Measurements from ENCODE around the gene CACNG7. TPM values are rescaled to one million over a fixed set of nuclear protein-coding genes. Genes with fewer than 3 reads are reported as not detected.
"Not testable (repeated sequence)": the region's sequence is repeated elsewhere in the genome, so short reads cannot be mapped to it uniquely, and the experiment has no call there.

CACNG7 gene
- total and polyA plus RNA-seq, 2 donors: 0.05 TPM; not detected in 1

DNA sequence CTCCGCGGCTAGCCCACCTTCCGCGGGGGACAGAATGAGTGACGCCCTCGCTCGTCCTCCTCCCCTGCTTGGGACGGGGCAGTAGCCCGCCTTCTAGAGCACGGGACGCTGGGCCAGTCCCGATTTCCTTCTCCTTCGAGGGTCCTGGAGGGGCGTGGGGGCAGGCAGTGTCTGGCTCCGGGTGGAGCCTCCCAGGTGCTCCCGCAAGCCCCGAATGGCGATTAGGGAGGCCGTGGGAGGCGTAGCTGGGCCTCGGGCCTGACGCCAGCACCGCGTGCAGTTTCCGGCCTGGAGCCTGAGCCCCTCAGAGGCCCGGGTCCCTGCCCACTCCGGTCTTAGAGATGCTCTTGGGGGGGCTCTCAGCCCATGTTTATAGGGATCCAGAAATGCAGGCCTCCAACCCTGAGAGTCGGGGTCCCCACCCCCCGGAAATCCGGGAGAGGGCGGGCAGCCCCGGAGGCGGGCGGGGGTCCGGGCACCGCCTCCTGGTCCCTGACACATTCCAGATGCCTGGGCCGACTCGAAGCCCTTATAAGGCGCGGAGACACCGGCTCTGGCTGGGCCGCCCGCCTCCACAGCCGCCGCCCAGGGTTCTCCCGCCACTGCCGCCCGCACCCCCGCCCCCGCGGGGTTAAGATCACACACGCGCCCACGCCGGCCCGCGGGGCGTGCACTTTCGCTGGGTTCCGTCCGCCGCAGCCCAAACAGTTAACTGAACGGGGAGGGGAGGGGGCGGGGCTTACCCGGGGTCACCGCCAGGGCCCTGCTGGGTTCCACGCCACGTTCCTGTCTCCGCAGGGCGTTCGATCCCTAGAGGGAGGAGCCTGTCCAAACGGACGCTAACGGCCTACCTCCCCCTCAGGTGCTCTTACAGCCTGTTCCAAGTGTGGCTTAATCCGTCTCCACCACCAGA lies 39.9 kb upstream of the CACNG7 start:
- WGBS: under 1% methylated on average over 75 of the region's 75 CpGs
- peak overlapping the region; percentile 78 to 83 for H3K4me3 ChIP-seq (ENCODE audit: low read length in 2 of 2)
- H3K9me3 ChIP-seq (ENCODE audit: control insufficient read depth in 2 of 2, insufficient read depth in 1 of 2, low read length in 1 of 2): peaks cover 0 to 7% of the 10 kb centered on the region in 2 donors
- peaks cover 15 to 20% of the 10 kb centered on the region in 2 donors for H3K36me3 ChIP-seq (ENCODE audit: control insufficient read depth in 2 of 2, insufficient read depth in 2 of 2, low read length in 1 of 2)
- H3K27ac ChIP-seq (ENCODE audit: low read depth in 1 of 2, low read length in 1 of 2): peak overlapping the region; percentile 83 to 90
- H3K27me3 ChIP-seq (ENCODE audit: control insufficient read depth in 2 of 2, insufficient read depth in 1 of 2, low read length in 1 of 2): peaks cover 0 to 12% of the 10 kb centered on the region in 2 donors
- DNase-seq (ENCODE audit: low read depth in 6 of 9, low spot score in 9 of 9): peak in 3 of 9 donors; percentile 65 to 84 (median 68)
- peaks cover 15 to 65% of the 10 kb centered on the region in 2 donors for H3K4me1 ChIP-seq (ENCODE audit: control insufficient read depth in 2 of 2, insufficient read depth in 2 of 2, low read length in 2 of 2)

DNA sequence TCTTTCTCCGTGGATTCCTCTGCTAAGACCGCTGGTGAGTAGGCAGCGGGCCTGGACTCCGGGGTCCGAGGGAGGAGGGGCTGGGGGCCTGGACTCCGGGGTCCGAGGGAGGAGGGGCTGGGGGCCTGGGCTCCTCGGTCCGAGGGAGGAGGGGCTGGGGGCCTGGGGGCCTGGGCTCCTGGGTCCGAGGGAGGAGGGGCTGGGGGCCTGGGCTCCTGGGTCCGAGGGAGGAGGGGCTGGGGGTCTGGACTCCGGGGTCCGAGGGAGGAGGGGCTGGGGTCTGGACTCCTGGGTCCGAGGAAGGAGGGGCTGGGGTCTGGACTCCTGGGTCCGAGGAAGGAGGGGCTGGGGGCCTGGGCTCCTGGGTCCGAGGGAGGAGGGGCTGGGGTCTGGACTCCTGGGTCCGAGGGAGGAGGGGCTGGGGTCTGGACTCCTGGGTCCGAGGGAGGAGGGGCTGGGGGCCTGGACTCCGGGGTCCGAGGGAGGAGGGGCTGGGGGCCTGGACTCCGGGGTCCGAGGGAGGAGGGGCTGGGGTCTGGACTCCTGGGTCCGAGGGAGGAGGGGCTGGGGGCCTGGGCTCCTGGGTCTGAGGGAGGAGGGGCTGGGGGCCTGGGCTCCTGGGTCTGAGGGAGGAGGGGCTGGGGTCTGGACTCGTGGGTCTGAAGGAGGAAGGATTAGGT lies 39.1 kb upstream of the CACNG7 start:
- Histone ChIP-seq H3K4me1 (ENCODE audit: control insufficient read depth in 2 of 2, insufficient read depth in 2 of 2, low read length in 2 of 2) (peaks cover 17 to 73% of the 10 kb centered on the region in 2 donors), H3K4me3 (ENCODE audit: low read length in 2 of 2) (peak overlapping the region; percentile 78 to 83), H3K36me3 (ENCODE audit: control insufficient read depth in 2 of 2, insufficient read depth in 2 of 2, low read length in 1 of 2) (peaks cover 19 to 23% of the 10 kb centered on the region in 2 donors), H3K27me3 (ENCODE audit: control insufficient read depth in 2 of 2, insufficient read depth in 1 of 2, low read length in 1 of 2) (peaks cover 0 to 12% of the 10 kb centered on the region in 2 donors), H3K27ac (ENCODE audit: low read depth in 1 of 2, low read length in 1 of 2) (peak overlapping the region; percentile 83 to 90)
- DNase-seq (ENCODE audit: low read depth in 6 of 9, low spot score in 9 of 9); H3K9me3 ChIP-seq (ENCODE audit: control insufficient read depth in 2 of 2, insufficient read depth in 1 of 2, low read length in 1 of 2): not testable (repeated sequence)
- 2% methylated on average over 24 of the region's 24 CpGs for WGBS

DNA sequence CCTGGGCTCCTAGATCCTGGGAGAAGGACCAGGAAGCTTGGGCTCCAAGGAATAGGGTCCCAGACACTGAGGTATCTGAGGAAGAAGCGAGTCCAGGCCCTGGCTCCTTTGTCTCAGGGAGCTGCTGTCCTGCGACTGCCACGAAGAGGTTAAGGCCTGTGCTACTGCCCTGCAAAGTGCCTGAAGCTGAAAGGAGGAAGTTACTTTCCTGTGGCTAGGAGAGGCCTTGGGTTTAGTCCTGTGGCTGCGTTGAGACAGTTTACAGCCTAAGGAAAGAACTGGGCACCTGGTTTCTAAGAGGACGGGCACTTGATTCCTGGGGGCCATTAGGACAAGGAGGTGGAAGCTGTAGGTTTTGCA lies 38.6 kb upstream of the CACNG7 start:
- Histone ChIP-seq H3K4me1 (ENCODE audit: control insufficient read depth in 2 of 2, insufficient read depth in 2 of 2, low read length in 2 of 2) (peaks cover 20 to 73% of the 10 kb centered on the region in 2 donors), H3K27ac (ENCODE audit: low read depth in 1 of 2, low read length in 1 of 2) (peak overlapping the region; percentile 70 to 74), H3K9me3 (ENCODE audit: control insufficient read depth in 2 of 2, insufficient read depth in 1 of 2, low read length in 1 of 2) (peaks cover 0 to 7% of the 10 kb centered on the region in 2 donors), H3K4me3 (ENCODE audit: low read length in 2 of 2) (peak overlapping the region; percentile 27 to 39), H3K27me3 (ENCODE audit: control insufficient read depth in 2 of 2, insufficient read depth in 1 of 2, low read length in 1 of 2) (peaks cover 0 to 12% of the 10 kb centered on the region in 2 donors), H3K36me3 (ENCODE audit: control insufficient read depth in 2 of 2, insufficient read depth in 2 of 2, low read length in 1 of 2) (peaks cover 19 to 23% of the 10 kb centered on the region in 2 donors)
- WGBS: 26% methylated on average over 5 of the region's 5 CpGs
- no peak for DNase-seq (ENCODE audit: low read depth in 6 of 9, low spot score in 9 of 9)

DNA sequence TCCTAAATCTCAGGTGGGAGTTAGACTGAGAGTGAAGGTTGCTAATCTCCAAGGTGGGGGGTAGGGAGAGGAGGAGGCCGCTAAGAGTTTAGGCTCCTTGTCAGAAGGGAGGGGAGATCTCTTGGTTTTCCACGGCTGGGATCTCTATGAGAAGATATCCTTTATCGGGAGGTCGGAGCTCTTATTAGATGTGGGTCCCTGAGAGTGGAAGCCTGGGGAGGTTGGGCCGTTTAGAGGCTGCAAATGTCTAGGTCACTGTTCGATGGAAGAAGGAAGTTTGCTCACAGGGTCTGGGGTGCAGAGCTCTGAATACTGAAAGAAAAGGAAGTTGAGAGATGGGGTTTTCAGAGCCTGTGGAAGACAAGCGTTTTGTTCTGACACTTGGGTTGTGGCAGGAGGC lies 37.6 kb upstream of the CACNG7 start:
- Histone ChIP-seq H3K36me3 (ENCODE audit: control insufficient read depth in 2 of 2, insufficient read depth in 2 of 2, low read length in 1 of 2) (peaks cover 23 to 27% of the 10 kb centered on the region in 2 donors), H3K27ac (ENCODE audit: low read depth in 1 of 2, low read length in 1 of 2) (peak overlapping the region; percentile 48 to 81), H3K4me3 (ENCODE audit: low read length in 2 of 2) (no peak overlapping the region), H3K4me1 (ENCODE audit: control insufficient read depth in 2 of 2, insufficient read depth in 2 of 2, low read length in 2 of 2) (peaks cover 21 to 75% of the 10 kb centered on the region in 2 donors), H3K9me3 (ENCODE audit: control insufficient read depth in 2 of 2, insufficient read depth in 1 of 2, low read length in 1 of 2) (peaks cover 0 to 7% of the 10 kb centered on the region in 2 donors), H3K27me3 (ENCODE audit: control insufficient read depth in 2 of 2, insufficient read depth in 1 of 2, low read length in 1 of 2) (peaks cover 0 to 8% of the 10 kb centered on the region in 2 donors)
- 24% methylated on average over 7 of the region's 7 CpGs for WGBS
- no peak for DNase-seq (ENCODE audit: low read depth in 6 of 9, low spot score in 9 of 9)

DNA sequence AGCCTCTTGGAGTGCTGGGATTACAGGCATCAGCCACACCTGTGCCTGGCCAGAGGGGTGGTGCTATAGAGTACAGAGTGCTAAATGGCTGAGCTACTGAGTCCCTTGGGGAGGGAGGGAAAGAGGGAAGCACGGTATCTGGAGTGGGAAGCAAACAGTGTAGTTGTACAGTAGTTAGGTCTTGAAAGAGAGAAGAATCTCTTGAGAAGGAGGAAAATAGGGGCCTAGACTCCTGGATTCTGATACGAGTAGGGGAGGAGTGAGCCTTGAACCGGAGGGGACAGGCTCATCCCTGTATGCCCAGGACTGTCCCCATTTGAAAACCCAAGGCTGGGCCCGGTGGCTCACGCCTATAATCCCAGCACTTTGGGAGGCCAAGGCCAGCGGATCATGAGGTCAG lies 36.3 kb upstream of the CACNG7 start:
- no peaks in the 10 kb centered on the region for H3K9me3 ChIP-seq (ENCODE audit: control insufficient read depth in 2 of 2, insufficient read depth in 1 of 2, low read length in 1 of 2)
- WGBS: 97% methylated on average over 6 of the region's 6 CpGs
- DNase-seq (ENCODE audit: low read depth in 6 of 9, low spot score in 9 of 9): no peak
- H3K27ac ChIP-seq (ENCODE audit: low read depth in 1 of 2, low read length in 1 of 2): peak overlapping the region; percentile 25 to 51
- H3K36me3 ChIP-seq (ENCODE audit: control insufficient read depth in 2 of 2, insufficient read depth in 2 of 2, low read length in 1 of 2): peaks cover 23 to 28% of the 10 kb centered on the region in 2 donors
- H3K27me3 ChIP-seq (ENCODE audit: control insufficient read depth in 2 of 2, insufficient read depth in 1 of 2, low read length in 1 of 2): peaks cover 0 to 8% of the 10 kb centered on the region in 2 donors
- peaks cover 27 to 78% of the 10 kb centered on the region in 2 donors for H3K4me1 ChIP-seq (ENCODE audit: control insufficient read depth in 2 of 2, insufficient read depth in 2 of 2, low read length in 2 of 2)
- no peak overlapping the region for H3K4me3 ChIP-seq (ENCODE audit: low read length in 2 of 2)

DNA sequence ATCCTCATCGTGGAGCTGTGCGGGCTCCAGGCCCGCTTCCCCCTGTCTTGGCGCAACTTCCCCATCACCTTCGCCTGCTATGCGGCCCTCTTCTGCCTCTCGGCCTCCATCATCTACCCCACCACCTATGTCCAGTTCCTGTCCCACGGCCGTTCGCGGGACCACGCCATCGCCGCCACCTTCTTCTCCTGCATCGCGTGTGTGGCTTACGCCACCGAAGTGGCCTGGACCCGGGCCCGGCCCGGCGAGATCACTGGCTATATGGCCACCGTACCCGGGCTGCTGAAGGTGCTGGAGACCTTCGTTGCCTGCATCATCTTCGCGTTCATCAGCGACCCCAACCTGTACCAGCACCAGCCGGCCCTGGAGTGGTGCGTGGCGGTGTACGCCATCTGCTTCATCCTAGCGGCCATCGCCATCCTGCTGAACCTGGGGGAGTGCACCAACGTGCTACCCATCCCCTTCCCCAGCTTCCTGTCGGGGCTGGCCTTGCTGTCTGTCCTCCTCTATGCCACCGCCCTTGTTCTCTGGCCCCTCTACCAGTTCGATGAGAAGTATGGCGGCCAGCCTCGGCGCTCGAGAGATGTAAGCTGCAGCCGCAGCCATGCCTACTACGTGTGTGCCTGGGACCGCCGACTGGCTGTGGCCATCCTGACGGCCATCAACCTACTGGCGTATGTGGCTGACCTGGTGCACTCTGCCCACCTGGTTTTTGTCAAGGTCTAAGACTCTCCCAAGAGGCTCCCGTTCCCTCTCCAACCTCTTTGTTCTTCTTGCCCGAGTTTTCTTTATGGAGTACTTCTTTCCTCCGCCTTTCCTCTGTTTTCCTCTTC lies 35.1 kb upstream of the CACNG7 start:
- Histone ChIP-seq H3K27me3 (ENCODE audit: control insufficient read depth in 2 of 2, insufficient read depth in 1 of 2, low read length in 1 of 2) (peaks cover 3 to 4% of the 10 kb centered on the region in 2 donors), H3K4me1 (ENCODE audit: control insufficient read depth in 2 of 2, insufficient read depth in 2 of 2, low read length in 2 of 2) (peaks cover 28 to 79% of the 10 kb centered on the region in 2 donors), H3K36me3 (ENCODE audit: control insufficient read depth in 2 of 2, insufficient read depth in 2 of 2, low read length in 1 of 2) (peaks cover 23 to 28% of the 10 kb centered on the region in 2 donors), H3K9me3 (ENCODE audit: control insufficient read depth in 2 of 2, insufficient read depth in 1 of 2, low read length in 1 of 2) (no peaks in the 10 kb centered on the region), H3K4me3 (ENCODE audit: low read length in 2 of 2) (peak overlapping the region in 1 of 2 donors; percentile 27), H3K27ac (ENCODE audit: low read depth in 1 of 2, low read length in 1 of 2) (peak overlapping the region; percentile 83 to 97)
- DNase-seq (ENCODE audit: low read depth in 6 of 9, low spot score in 9 of 9): no peak
- WGBS: 97% methylated on average over 51 of the region's 51 CpGs

DNA sequence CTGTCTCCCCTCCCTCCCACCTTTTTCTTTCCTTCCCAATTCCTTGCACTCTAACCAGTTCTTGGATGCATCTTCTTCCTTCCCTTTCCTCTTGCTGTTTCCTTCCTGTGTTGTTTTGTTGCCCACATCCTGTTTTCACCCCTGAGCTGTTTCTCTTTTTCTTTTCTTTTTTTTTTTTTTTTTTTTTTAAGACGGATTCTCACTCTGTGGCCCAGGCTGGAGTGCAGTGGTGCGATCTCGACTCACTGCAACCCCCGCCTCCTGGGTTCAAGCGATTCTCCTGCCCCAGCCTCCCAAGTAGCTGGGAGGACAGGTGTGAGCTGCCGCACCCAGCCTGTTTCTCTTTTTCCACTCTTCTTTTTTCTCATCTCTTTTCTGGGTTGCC lies 34.5 kb upstream of the CACNG7 start:
- H3K9me3 ChIP-seq (ENCODE audit: control insufficient read depth in 2 of 2, insufficient read depth in 1 of 2, low read length in 1 of 2): no peaks in the 10 kb centered on the region
- peaks cover 6 to 10% of the 10 kb centered on the region in 2 donors for H3K27me3 ChIP-seq (ENCODE audit: control insufficient read depth in 2 of 2, insufficient read depth in 1 of 2, low read length in 1 of 2)
- peaks cover 23 to 28% of the 10 kb centered on the region in 2 donors for H3K36me3 ChIP-seq (ENCODE audit: control insufficient read depth in 2 of 2, insufficient read depth in 2 of 2, low read length in 1 of 2)
- peak in 2 of 9 donors; percentile 44 to 73 for DNase-seq (ENCODE audit: low read depth in 6 of 9, low spot score in 9 of 9)
- H3K4me1 ChIP-seq (ENCODE audit: control insufficient read depth in 2 of 2, insufficient read depth in 2 of 2, low read length in 2 of 2): peaks cover 31 to 82% of the 10 kb centered on the region in 2 donors
- H3K4me3 ChIP-seq (ENCODE audit: low read length in 2 of 2): peak overlapping the region; percentile 27 to 28
- WGBS: 39% methylated on average over 6 of the region's 6 CpGs
- H3K27ac ChIP-seq (ENCODE audit: low read depth in 1 of 2, low read length in 1 of 2): peak overlapping the region; percentile 94 to 97

DNA sequence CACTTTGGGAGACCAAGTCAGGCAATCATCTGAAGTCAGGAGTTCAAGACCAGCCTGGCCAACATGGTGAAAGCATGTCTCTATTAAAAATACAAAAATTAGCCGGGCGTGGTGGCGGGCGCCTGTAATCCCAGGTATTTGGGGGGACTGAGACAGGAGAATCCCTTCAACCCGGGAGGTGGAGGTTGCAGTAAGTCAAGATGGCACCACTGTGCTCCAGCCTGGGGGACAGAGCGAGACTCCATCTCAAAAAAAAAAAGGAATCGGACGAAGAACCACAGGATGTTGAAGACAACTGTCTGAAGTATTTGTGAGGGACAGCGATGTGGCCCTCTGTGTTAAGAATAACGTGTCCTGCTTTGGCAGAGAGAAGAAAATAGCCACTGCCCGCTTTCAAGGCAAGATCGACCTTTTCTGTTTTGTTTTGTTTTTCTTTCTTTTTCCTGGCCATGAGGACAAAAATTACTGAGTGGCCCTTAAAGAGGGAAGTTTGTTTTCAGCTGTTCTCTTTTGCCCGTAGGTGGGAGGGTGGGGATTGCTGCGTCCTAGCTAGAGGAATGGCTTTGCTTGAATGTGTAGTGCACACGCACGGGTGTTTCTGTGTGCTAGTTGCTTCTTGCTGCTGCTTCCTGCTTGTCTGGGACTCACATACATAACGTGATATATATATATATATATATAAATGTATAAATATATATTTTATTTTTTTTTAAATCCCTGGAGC lies 33.3 kb upstream of the CACNG7 start:
- H3K9me3 ChIP-seq (ENCODE audit: control insufficient read depth in 2 of 2, insufficient read depth in 1 of 2, low read length in 1 of 2): no peaks in the 10 kb centered on the region
- no peak for DNase-seq (ENCODE audit: low read depth in 6 of 9, low spot score in 9 of 9)
- H3K27ac ChIP-seq (ENCODE audit: low read depth in 1 of 2, low read length in 1 of 2): peak overlapping the region; percentile 84 to 97
- H3K36me3 ChIP-seq (ENCODE audit: control insufficient read depth in 2 of 2, insufficient read depth in 2 of 2, low read length in 1 of 2): peaks cover 20 to 24% of the 10 kb centered on the region in 2 donors
- peaks cover 31 to 81% of the 10 kb centered on the region in 2 donors for H3K4me1 ChIP-seq (ENCODE audit: control insufficient read depth in 2 of 2, insufficient read depth in 2 of 2, low read length in 2 of 2)
- 93% methylated on average over 17 of the region's 17 CpGs for WGBS
- H3K4me3 ChIP-seq (ENCODE audit: low read length in 2 of 2): no peak overlapping the region
- peaks cover 12 to 21% of the 10 kb centered on the region in 2 donors for H3K27me3 ChIP-seq (ENCODE audit: control insufficient read depth in 2 of 2, insufficient read depth in 1 of 2, low read length in 1 of 2)

Measured in thymus (tissue), 11 donors.